NCI-H1930 (cell line): ENCODE measurements around the gene ZNF652.
"Not testable (repeated sequence)": the region's sequence is repeated elsewhere in the genome, so short reads cannot be mapped to it uniquely, and the experiment has no call there.

ENCODE experiments used
- DNase-seq, 2 experiments: peaks; one replicate each; lab custom pipeline; 2025; lab: John Stamatoyannopoulos, UW

Gene ZNF652

DNA sequence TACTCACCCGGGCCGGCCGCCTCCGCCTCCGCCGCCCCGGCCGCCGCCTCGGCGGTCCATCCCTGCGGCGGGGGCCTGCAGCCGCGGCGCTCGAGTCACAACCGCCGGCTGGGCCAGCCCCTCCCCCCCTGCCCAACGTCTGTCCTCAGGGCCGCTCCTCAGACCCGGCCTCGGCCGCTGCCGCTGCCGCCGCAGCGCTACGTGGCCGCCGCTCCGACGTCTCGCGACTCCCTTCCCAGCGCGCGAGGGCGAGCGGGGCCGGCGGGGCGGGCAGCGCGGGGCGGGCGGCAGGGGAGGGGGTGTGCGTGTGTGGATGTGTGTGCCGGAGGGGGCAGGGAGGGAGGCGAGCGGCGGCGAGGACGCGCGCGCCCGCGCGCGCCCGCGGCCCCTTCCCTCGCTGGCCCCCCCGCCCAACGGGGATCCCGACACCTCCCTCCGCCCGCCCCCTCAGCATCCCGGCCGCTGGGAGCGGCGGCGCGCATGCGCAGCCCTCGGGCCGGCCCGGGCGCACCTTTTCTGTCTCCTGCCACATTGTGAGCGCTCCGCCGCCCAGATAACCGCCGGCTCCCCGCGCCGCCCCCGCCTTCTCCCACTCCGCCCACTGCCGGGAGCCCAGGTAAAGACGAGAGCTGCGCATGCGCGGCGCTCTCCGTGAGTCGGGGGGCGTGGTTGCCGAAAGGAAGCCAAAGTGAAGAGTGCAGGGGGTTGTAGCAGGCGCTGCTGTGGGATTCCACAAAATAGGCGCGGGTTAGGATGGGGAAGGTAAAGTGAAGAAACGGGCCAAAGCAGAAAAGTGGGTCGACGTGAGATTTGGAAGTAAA is at the start of gene ZNF652:
Gene ZNF652 (minus strand): TSS at position 349 of the 821 bp plus-strand sequence. CDS start 44,525 bp downstream, outside the sequence.
- peak; percentile 93 to 97 for DNase-seq

DNA sequence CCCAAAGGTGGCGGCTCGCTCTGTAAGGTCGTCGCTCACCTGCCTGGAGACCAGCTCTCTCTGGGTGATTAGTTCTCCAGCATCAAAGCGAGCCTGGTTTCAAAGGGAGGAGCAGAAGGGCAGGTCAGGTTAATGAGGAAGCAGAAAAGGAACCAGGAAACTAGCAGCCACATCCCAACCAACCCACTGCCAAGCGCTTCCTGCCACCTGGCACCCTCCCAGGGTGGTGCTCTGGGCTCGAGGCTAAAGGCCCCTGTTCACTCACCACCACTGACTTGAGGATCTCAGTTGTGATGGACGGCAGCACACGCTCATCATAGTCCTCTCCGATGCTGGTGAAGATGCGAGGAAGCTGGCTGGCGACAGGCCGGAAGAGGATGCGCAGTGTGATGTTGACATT is 47.0 kb upstream of the ZNF652 start:
- no peak for DNase-seq

DNA sequence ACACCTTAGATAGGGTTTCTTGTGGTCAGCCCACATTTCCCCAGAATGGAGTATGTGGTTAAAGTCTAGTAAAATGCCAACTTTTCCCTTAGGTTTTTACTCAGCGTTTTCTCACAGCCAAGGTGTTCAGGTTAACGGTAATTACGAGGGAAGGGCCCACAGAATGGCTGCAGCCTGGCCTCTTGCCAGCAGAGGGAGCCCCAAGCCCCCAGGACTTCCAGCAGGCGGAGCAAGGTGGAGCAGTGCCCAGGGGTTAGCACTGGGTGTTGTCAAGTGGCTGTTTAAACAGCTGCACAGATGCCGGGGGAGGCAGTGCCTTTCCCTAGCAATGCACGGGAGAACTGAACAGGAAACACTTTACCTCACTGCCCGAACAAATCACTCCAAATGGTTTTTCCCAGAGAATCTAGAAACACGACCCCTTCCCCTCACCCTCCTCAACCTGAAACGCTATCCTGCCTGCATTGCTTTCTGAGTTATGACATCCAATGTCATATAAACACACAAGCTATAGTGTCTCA is 46.0 kb upstream of the ZNF652 start:
- peak; percentile 48 to 67 for DNase-seq

DNA sequence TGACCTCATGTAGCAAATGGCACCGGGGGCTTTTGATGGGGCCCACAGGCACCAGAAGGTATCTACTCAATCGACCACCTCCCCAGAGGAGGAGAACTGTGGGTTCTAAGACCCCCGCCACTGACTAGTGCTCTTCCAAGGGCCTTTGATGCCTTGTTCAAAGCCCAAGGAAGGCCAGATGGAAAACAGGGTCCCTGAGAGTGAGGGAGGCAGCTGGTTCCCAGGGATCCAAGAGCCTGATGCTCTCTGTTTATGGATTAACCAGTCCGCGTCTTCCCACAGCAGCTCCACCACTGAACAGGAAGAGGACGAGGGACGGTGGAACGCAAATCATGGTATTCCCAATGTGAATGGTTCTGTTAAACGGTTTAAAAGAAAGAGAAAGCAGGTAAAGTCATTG is 45.0 kb upstream of the ZNF652 start:
- no peak for DNase-seq

DNA sequence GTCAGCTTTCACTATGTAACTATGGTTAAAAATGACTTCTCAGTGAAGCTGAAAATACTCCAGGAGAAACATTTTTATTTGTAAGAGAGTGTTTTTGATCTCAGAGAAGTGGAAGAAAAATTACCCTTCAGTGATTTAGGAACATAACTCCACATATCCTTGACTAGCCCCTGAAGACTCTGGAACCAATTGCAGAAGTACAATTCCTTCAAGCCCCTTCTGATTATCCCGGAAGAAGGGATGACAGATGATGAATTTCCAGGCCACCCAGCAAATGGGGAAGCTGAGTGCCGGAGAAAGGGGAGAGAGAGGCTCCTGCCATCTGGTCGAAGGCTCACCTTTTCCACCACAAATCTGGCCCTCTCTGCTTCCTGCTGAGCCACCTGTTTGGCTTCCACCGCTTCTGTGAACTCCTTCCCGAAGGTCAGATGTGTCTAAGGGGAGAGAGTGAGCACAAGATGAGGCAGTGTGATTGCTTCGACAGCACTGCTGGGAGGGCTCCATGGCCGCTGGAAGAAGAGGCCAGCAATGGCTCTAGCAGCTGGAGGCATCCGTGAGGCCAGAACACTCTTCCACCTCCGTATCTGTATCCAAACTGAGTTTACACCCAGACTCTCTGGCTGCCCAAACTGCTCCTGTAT is 44.5 kb upstream of the ZNF652 start:
- no peak for DNase-seq

DNA sequence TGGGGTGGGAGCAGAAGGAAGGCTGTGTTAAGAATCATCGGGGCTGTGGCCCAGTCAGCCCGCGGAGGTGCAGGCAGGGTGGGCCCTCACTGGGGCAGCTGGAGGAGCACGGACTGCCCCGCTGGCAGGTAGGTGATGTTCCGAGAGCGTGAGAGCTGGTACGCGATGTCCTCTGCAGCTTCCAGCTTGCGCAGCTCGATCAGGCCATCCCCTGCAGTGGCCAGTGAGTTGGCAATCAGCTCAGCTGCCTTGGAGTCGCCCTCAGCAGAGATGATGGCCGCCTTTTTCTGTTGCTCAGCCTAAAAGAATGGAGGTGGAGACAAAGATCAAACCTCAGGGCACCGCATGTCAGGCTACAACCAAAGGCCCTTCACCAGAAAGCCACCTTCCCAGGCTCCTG is 42.9 kb upstream of the ZNF652 start:
- DNase-seq: no peak

DNA sequence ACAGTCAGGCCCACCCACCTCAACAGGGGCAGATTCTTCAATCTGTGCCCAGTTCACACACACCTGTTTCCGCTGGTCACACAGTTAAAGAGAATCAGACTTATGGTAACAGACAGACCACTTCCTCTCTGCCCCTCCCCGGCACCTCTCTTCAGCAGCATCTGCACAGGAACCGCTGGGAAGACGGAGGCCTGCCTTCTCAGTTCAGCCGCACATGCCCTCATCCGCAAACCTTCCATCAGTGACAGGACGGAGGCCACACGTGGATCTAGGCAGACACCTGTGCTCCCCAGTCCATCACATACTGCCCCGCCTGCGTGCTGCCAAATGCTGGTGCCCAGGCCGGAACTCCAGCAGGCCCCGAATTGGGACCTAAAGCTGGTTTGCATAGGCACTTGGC is 42.3 kb upstream of the ZNF652 start:
- no peak for DNase-seq

DNA sequence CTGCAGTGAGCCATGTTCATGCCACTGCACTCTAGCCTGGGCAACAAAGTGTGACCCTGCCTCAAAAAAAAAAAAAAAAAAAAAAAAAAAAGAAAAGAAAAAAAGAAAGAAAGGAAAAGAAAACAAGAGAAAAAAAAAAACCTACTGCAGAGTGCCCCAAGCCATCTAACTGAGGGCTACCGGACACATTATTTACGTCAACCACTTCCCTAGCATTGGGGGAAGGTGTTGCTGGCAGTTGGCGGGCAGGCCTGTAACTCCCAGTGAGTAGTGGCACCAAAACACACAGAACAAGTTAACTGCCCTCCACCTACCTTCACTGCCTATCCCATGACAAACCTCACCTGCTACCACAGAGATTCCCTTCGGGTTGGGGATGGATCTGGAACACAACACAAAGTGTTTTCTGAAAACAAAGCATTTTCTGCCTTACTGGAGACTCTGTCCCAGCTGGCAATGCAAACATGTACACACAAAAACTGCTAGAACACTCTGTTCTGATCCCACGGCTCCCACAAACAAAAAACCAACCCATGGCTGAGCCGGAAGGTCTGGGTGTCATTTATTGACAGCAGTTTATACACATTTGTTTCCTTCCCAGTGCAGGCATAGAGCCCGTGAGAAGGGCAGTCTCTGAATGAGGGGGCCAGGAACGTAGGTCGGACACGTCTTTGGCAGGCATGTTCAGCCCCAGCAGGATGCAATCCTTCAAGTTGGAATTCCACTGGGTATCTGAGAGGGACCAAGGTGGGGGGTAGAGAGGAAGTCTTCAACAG is 41.7 kb upstream of the ZNF652 start:
- no peak for DNase-seq

DNA sequence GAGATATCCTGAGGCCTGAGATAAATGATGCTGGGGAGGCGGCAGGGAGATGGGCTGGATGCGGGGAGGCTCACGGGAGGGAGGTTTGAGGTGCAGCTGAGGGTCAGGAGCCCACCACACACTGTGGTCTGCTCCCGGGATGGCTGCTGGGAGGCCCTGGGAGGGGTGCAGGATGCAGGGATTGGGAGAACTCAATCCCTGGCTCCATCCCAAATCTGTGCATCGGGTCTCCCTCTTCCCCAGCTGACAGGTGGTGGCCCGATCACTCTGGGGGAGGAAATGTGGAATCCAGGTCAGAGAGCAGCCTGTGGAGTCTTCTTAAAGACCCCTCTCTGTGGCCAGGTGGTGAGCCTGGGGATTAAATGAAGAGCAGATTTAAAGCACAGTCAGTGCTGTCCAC is 40.7 kb upstream of the ZNF652 start:
- no peak for DNase-seq

DNA sequence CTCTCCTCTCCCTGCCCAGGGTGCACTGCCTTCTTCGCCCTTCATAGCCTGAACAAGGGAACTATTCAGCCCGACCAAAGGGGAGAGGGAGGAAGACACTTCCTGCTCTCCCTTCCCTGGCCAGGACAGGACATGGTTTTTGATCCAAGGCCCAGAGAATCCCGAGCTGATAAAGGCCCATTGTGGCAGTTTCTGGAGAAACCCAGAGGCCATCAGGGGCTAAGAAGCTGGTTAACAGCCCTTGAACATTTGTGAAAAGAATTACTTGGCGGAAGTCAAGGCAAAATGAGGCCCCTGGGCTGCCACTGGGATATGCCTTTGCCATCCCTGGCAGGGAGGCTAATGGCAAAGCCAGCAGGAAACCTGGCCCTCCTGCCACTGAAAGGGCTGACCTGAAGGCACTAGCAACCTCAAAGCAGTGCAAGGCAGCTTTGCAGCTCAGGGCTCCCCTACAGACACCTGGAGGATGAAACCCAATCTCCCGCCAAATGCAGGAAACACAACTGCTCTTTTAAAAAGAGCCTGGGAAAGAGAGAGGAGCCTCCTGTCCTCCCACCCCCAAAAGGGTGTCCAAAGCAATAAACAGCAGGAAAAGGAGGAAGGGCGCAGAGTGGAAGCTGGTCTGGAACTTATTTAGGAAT is 40.0 kb upstream of the ZNF652 start:
- no peak for DNase-seq

DNA sequence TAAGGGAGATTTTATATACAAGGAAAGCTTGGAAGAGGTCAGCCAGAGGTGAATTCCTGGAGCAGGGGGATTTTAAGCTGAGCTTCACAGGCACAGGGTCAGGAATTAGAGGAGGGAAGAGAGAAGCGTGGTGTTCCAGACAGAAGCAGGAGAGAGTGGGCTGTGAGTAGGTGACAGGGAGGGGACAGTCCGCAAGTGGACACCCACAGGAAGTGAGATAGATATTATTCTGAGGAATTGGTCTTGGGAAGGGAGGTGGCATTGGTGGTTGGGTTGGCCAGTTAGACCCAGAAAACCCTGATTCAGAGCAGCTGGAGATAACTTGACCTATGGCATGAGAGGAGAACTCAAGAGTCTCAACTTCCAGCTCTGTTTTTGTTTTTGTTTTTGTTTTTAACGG is 37.9 kb upstream of the ZNF652 start:
- no peak for DNase-seq

DNA sequence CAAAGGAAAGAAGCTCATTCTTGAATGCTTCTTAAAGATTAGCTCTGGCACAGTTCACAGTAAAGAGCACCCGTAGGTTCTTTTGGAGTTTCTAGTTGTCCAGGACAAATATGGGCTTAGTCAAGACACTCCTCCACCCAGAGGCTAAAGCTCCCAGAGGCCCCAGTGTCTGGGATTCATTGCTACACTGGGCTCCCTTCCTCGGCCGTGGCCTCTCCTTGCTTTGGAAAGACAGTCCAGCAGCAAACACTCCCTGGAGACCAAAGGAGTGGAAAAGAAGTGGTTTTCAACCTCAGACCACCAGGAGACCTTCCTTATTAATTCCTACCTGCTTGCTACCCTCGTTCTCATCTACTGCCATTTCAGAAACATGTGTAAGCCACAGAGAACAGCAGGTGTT is 35.5 kb upstream of the ZNF652 start:
- DNase-seq: no peak

DNA sequence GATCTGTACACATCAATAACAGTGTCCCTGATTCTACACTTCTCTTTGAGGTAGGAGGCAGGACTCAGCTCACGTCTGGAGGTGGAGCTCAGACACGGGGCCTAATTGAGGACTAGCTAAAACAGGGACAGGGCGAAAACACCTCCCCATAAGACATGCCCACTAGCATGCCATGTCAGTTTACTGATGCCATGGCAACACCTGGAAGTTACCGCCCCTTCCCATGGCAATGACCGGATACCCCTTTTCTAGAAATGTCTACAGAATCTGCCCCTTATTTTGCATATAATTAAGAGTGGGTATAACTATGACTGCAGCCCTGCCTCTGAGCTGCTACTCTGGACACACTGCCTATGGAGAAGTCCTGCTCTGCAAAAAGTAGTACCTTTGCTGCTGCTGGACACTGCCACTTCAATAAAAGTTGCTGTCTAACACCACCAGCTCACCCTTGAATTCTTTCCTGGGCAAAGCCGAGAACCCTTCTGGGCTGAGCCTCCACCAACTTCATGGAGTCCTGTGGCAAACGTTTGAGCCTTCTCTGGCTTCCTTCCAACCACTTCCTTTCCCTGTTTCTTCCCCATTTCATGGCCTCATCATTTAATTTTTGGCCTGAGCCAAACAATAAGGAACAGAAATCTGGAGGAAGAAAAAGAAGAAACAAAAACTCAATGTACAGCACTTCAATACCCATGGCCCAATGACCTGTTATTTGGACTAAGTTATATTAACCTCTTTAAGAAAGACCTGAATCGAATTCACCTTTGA is 31.6 kb upstream of the ZNF652 start:
- DNase-seq: no peak

DNA sequence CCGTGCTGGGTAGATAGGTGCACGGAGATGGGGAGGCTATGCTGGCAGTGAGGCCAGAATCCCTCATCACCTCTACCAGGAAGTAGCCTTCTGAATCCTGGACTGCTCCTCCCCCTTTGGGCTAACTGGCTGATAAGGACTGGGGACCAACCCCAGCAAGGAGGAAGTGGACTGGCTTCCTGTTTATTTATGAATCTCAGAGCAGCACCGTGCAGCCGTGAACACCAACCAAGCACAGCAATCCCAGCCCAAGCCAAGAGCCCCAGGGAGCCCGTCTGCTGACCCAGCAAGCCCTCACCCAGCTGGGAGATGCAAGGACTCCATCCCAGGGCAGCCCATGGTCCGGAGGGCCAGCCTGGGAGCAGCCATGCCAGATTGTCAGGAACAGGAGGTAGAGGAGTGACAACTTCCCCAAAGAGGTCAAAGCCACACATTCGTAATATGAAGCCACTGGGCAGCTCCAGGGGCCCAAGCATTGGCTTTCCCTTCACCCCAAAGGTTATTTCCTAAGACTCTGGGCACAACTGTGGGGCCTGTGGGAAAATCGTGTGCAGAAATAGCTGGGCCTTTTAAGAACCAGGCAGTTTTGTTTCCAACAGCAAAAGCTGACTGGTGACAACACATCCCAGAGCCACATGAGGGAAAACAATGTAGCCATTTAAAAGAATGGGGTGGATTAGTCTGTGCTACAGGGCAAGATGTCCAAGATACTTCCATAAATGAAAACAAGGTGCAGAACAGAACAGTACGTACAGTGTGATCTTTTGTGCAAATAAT is 28.7 kb upstream of the ZNF652 start:
- DNase-seq: no peak

DNA sequence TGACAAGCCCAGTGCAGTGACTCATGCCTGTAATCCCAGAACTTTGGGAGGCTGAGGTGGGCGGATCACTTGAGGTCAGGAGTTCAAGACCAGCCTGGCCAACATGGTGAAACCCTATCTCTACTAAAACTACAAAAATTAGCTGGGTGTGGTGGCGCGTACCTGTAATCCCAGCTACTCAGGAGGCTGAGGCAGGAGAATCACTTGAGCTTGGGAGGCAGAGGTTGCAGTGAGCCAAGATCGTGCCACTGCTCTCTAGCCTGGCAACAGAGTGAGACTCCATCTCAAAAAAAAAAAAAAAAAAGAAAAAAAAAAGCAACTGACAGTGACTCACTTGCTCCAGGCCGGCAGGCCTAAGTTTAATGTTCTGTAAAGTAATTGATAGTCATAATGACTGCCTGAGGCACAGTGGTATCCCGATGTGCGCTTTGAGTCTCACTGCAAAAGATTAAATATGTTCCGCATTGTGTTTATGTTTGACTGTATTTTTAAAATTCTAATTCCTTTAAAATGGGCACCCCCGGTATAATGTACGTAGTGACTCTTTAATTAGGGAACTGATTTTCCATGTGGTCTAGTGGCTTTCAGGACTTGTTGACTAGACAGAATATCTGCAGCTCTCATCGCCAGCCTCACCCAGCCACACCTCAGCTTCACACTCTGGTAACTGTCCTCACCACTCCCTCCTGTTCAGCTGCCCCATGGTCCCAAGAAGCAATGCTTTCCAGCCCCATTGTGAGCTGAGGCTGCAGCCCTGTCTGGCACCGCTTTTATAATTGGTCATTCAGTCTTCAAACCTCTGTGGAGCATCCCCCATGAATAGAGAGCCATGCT is 27.7 kb upstream of the ZNF652 start:
- DNase-seq: not testable (repeated sequence)

DNA sequence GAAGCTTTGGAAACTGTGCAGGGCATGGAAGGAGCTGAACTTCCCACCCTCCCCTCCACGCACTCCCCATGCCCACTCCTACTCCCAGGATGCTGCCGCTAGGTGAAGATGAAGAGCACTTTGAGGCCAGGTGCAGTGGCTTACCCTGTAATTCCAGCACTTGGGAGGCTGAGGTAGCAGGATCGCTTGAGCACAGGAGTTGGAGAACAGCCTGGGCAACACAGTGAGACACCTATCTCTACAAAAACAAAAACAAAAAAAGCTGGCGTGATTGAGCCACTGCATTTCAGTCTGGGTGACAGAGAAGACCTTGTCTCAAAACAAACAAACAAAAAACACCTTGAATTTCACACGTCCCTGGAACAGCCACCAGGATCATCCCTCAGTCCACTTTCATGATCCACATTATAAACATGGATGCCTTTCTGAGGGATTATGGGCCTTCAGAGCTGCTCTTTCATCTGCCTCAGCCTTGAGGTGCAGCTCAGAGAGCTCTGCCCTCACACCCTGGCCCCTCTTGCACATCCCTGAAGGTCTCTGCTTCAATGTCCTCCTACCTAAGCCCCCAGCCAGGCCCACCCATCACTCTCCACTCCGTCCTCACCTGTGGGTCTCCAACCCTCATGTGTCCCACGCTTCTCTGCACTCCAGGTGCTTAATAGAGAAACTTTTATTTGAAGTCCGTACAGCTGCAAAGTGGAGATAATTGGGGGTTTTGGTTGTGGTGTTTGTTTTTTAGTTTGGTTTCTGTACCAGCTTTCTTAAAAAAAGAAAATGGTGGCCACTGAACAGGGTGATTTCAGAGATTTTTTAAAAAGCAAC is 26.9 kb upstream of the ZNF652 start:
- no peak for DNase-seq

DNA sequence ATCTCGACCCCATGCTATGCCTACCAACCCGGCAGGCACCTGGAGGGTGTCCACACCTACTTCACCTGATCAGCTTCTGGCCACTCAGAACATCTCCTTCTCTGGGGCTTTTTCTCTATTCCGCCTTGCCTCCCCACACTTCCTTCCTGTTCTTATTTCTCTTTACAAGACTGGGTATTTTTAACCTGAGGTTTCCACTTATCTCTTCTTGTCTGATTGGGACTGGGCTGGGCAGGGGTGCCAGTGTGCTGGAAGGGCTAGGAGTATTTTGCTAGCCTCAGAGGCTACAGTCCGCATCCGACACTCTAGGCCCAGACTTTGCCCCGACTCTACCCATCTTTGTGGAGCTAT is 26.2 kb upstream of the ZNF652 start:
- no peak for DNase-seq

DNA sequence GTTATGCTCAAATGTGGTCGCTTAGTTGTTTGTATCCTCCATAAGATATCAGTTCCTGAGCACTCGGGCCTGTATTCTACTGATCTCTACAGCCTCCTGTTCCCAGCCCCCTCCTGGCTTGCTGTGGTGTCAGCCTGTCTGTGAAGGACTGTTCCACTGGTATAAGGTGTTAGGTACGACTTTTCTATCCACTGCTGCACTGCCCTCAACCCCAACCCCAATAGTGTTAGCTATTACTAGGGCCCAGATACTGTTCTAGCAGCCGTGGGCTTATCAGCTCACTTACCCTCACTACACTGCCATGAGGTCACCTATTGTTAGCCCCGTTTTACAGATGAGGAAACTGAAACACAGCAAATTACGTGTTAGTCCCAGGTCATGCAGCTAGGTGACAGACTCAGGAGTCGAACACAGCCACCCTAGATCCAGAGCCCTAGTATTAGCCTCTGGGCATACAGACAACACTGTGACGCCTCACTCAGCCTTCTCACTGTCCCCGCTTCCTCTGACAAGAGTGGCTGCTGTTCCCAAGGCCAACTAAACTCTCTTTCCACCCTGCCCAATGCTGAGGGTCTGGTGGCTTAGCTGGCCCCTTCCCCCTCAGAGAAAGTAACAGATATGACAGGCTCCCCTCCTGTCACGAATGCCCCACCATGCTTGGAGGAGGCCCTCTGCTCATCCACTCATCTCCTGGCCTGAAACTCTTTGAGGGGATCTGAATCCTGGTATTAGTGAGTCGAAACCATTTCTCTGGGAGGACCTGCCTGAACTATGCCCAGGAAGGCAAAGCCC is 25.6 kb upstream of the ZNF652 start:
- no peak for DNase-seq
